Astrocyte (in vitro differentiated cells and primary cell): ENCODE measurements around the gene CCDC175. TPM values are rescaled to one million over a fixed set of nuclear protein-coding genes. Genes with fewer than 3 reads are reported as not detected.

Source experiments
- DNase-seq: peaks from one replicate; pipeline ENCODE4 v3.0.0-alpha.2; 2010; ENCODE audit warnings: low read depth
- FAIRE-seq: peaks from 2 replicates; lab custom pipeline; 2011; peaks lifted over from hg19 to GRCh38; lab: Jason Lieb, UNC
- H2AFZ ChIP-seq: 2 replicates; pipeline ENCODE4 v1.6.0; 2012; ENCODE audit warnings: low read depth, low read length, inconsistent platforms
- H3K27ac ChIP-seq: 2 replicates; pipeline ENCODE4 v1.5.1; 2011; ENCODE audit warnings: low read depth, low read length, inconsistent platforms
- H3K27me3 ChIP-seq: 2 replicates; pipeline ENCODE4 v1.6.0; 2011; ENCODE audit warnings: low read length, inconsistent platforms; ENCODE audit not compliant: insufficient read depth
- H3K36me3 ChIP-seq: 2 replicates; pipeline ENCODE4 v1.5.1; 2011; ENCODE audit warnings: low read length, inconsistent platforms; ENCODE audit not compliant: insufficient read depth
- H3K4me1 ChIP-seq: 2 replicates; pipeline ENCODE4 v1.5.1; 2011; ENCODE audit warnings: low read length, inconsistent platforms; ENCODE audit not compliant: insufficient read depth
- H3K4me2 ChIP-seq: 2 replicates; pipeline ENCODE4 v1.6.0; 2012; ENCODE audit warnings: low read length, inconsistent platforms
- H3K4me3 ChIP-seq: 2 replicates; pipeline ENCODE4 v1.5.1; 2011; ENCODE audit warnings: low read depth, mild to moderate bottlenecking, low read length, inconsistent platforms; ENCODE audit not compliant: insufficient read depth
- H3K79me2 ChIP-seq: 2 replicates; pipeline ENCODE4 v1.6.0; 2012; ENCODE audit warnings: mild to moderate bottlenecking, low read length, inconsistent platforms; ENCODE audit not compliant: insufficient read depth
- H3K9ac ChIP-seq: 2 replicates; pipeline ENCODE4 v1.6.0; 2012; ENCODE audit warnings: mild to moderate bottlenecking, low read length, inconsistent platforms
- H3K9me3 ChIP-seq: 2 replicates; pipeline ENCODE4 v1.5.1; 2012; ENCODE audit warnings: low read depth, mild to moderate bottlenecking, low read length, inconsistent platforms; ENCODE audit not compliant: insufficient read depth
- H4K20me1 ChIP-seq: 2 replicates; pipeline ENCODE4 v1.6.0; 2012; ENCODE audit warnings: low read length, inconsistent platforms; ENCODE audit not compliant: insufficient read depth
- H3K27ac Mint-ChIP-seq: one replicate; pipeline ENCODE4 v1.8.0; 2021; ENCODE audit warnings: mild to moderate bottlenecking, mixed read lengths; ENCODE audit not compliant: unreplicated experiment
- H3K27me3 Mint-ChIP-seq: one replicate; pipeline ENCODE4 v1.8.0; 2021; ENCODE audit warnings: low read depth, mixed read lengths; ENCODE audit not compliant: unreplicated experiment
- H3K36me3 Mint-ChIP-seq: one replicate; pipeline ENCODE4 v1.8.0; 2021; ENCODE audit warnings: low read depth, mixed read lengths; ENCODE audit not compliant: unreplicated experiment
- H3K4me1 Mint-ChIP-seq: one replicate; pipeline ENCODE4 v1.8.0; 2021; ENCODE audit warnings: low read depth, mixed read lengths; ENCODE audit not compliant: unreplicated experiment
- H3K4me3 Mint-ChIP-seq: one replicate; pipeline ENCODE4 v1.8.0; 2021; ENCODE audit warnings: mild to moderate bottlenecking, moderate library complexity, mixed read lengths; ENCODE audit not compliant: unreplicated experiment
- H3K9me3 Mint-ChIP-seq: one replicate; pipeline ENCODE4 v1.8.0; 2021; ENCODE audit warnings: mild to moderate bottlenecking, mixed read lengths; ENCODE audit not compliant: unreplicated experiment
- CTCF ChIP-seq: IDR thresholded peaks from 2 replicates; pipeline ENCODE4 v1.5.1; 2011; ENCODE audit warnings: low read depth, mild to moderate bottlenecking, inconsistent platforms, low read length, moderate library complexity; ENCODE audit not compliant: insufficient read depth
- EZH2 ChIP-seq: IDR thresholded peaks from 2 replicates; pipeline ENCODE4 v1.6.1; 2012; ENCODE audit warnings: mild to moderate bottlenecking, low read length, inconsistent platforms; ENCODE audit not compliant: insufficient read depth
- total RNA-seq: library from RNA; stranded (reverse); gene quantifications from 2 replicates; pipeline ENCODE4 v1.2.1, GENCODE V29; 2021

CCDC175 gene
- total RNA-seq, 1 donor from 2014 or later = not detected

- Histone ChIP-seq H2AFZ (no peak overlapping the region), H3K79me2 (no peaks in the 10 kb centered on the region), H3K4me3 (no peak overlapping the region), H3K9ac (no peak overlapping the region), H3K36me3 (peaks cover 22% of the 10 kb centered on the region), H3K9me3 (no peaks in the 10 kb centered on the region), H3K27me3 (no peaks in the 10 kb centered on the region), H3K4me2 (no peak overlapping the region), H3K4me1 (peaks cover 17% of the 10 kb centered on the region), H4K20me1 (peaks cover 17% of the 10 kb centered on the region), H3K27ac (no peak overlapping the region)
- Mint-ChIP-seq H3K36me3 (peaks cover 26% of the 10 kb centered on the region), H3K27me3 (no peaks in the 10 kb centered on the region), H3K4me1 (peaks cover 2% of the 10 kb centered on the region), H3K27ac (no peak overlapping the region), H3K4me3 (no peak overlapping the region), H3K9me3 (no peaks in the 10 kb centered on the region)
- FAIRE-seq (no peak), DNase-seq (no peak)
- no peak for TF ChIP-seq EZH2
- no peak for TF ChIP-seq CTCF
Measured at GRCh38 chr14:59461891-59462290, 114.7 kb downstream of the CCDC175 start.

DNA sequence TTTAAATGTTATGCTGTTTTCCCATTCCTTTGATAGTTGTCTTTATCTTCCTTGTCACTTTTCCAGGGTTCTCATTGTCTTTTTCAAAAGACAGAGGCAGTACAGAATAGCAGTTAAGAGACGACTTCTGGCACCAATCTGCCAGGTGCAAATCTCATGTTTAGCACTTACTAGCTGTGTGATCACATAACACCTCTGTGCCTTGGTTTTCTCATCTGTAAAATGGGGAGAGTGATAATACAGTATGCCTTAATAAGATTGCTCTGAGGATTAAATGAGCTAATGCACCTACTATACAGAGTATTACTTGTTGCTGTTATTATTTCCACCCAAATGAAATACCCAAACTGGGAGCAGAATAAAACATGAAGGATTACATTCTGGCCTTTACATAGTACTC is 116.2 kb downstream of the CCDC175 start:
- TF ChIP-seq EZH2 (no peak), CTCF (no peak)
- Histone ChIP-seq H4K20me1 (peaks cover 12% of the 10 kb centered on the region), H3K9me3 (no peaks in the 10 kb centered on the region), H3K9ac (no peak overlapping the region), H3K27me3 (no peaks in the 10 kb centered on the region), H2AFZ (no peak overlapping the region), H3K36me3 (peaks cover 30% of the 10 kb centered on the region), H3K27ac (no peak overlapping the region), H3K79me2 (no peaks in the 10 kb centered on the region), H3K4me1 (peaks cover 16% of the 10 kb centered on the region), H3K4me2 (no peak overlapping the region), H3K4me3 (no peak overlapping the region)
- FAIRE-seq (no peak), DNase-seq (no peak)
- peaks cover 34% of the 10 kb centered on the region for H3K36me3 Mint-ChIP-seq
- H3K27ac Mint-ChIP-seq = no peak overlapping the region
- H3K4me1 Mint-ChIP-seq = peaks cover 2% of the 10 kb centered on the region
- no peak overlapping the region for H3K4me3 Mint-ChIP-seq
- no peaks in the 10 kb centered on the region for H3K9me3 Mint-ChIP-seq
- no peaks in the 10 kb centered on the region for H3K27me3 Mint-ChIP-seq

GRCh38 chr14:59458486-59458885 is 118.1 kb downstream of the CCDC175 start:
- peaks cover 30% of the 10 kb centered on the region for H3K36me3 ChIP-seq
- peaks cover 10% of the 10 kb centered on the region for H3K4me1 ChIP-seq
- Mint-ChIP-seq H3K9me3 (no peaks in the 10 kb centered on the region), H3K27ac (no peak overlapping the region), H3K36me3 (peaks cover 38% of the 10 kb centered on the region), H3K27me3 (no peaks in the 10 kb centered on the region), H3K4me3 (no peak overlapping the region), H3K4me1 (peaks cover 10% of the 10 kb centered on the region)
- FAIRE-seq (no peak), DNase-seq (no peak)
- no peaks in the 10 kb centered on the region for H3K9me3 ChIP-seq
- H3K79me2 ChIP-seq = no peaks in the 10 kb centered on the region
- H3K9ac ChIP-seq = no peak overlapping the region
- no peak overlapping the region for H2AFZ ChIP-seq
- no peak overlapping the region for H3K4me3 ChIP-seq
- no peaks in the 10 kb centered on the region for H3K27me3 ChIP-seq
- no peak overlapping the region for H3K4me2 ChIP-seq
- H3K27ac ChIP-seq = no peak overlapping the region
- H4K20me1 ChIP-seq = peaks cover 5% of the 10 kb centered on the region
- TF ChIP-seq EZH2 (no peak), CTCF (no peak)
